ENCODE results near the gene SULF2. TPM values are rescaled to one million over a fixed set of nuclear protein-coding genes. Genes with fewer than 3 reads are reported as not detected.

The SULF2 gene
- total RNA-seq, 2 donors from 2014 or later, result 4.2 to 6.5 TPM

DNA sequence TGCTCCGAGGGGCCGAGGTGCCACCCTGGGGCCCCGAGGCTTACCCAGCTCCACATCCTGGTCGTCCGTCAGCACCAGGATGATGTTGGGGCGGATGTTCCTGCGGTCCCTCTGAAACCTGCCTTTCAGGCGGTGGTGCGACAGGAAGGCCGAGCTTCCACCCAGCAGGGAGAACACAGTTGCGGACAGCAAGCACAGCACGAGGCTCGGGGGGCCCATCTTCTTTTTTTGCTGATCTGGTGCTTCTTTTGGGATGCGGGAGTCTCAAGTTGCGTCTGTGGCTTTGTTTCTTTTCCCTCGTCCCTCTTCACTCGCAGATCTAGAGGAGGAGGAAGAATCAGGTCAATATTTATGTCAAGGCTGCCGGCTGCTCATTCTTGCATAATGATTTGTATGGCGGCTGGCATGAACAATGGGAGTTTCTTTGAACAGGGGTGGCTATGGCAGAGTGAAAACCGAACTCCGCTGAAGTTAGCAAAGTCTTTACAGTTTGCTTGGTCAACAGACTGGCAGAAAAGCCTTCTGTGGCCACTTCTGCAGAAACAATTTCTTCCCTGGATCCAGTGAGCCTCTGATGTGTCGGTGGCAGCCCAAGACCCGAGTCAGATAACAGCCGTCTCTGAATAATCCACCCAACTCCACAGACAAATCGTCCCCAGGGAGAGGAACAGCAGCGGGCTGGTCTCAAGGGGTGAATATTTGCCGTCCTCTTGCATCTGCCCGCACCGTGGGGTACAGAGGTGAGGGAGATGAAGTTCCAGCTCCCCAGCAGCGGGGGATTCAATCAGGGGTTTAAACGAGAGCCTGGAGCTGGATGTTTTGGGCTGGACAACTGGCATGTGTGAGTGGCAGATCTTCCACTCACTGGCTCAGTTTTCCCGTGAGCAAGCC, 27.9 kb downstream of the SULF2 start:
- peaks cover 2% of the 10 kb centered on the region for H3K36me3 Mint-ChIP-seq (ENCODE audit: low read depth)
- H3K4me3 Mint-ChIP-seq, result no peak overlapping the region
- H3K4me1 Mint-ChIP-seq, result no peaks in the 10 kb centered on the region
- peaks cover 68% of the 10 kb centered on the region for H3K27me3 Mint-ChIP-seq
- H3K9me3 ChIP-seq (ENCODE audit: control insufficient read depth, low read length, poor library complexity, severe bottlenecking), result no peaks in the 10 kb centered on the region
- H3K27ac Mint-ChIP-seq, result no peak overlapping the region
- no peak for ATAC-seq
- DNase-seq, result no peak

- no peaks in the 10 kb centered on the region for H3K9me3 ChIP-seq (ENCODE audit: control insufficient read depth, low read length, poor library complexity, severe bottlenecking)
- ATAC-seq, result no peak
- Mint-ChIP-seq H3K4me1 (no peaks in the 10 kb centered on the region), H3K27me3 (peaks cover 46% of the 10 kb centered on the region), H3K36me3 (ENCODE audit: low read depth) (peaks cover 2% of the 10 kb centered on the region), H3K27ac (no peak overlapping the region), H3K4me3 (no peak overlapping the region)
- DNase-seq, result no peak
Measured at GRCh38 chr20:47754946-47755652, 30.2 kb downstream of the SULF2 start.

GRCh38 chr20:47754388-47754715, 30.9 kb downstream of the SULF2 start:
- H3K4me3 Mint-ChIP-seq, result no peak overlapping the region

GRCh38 chr20:47753576-47754387, 31.5 kb downstream of the SULF2 start:
- no peak overlapping the region for H3K27ac Mint-ChIP-seq
- ATAC-seq (no peak), DNase-seq (no peak)
- H3K27me3 Mint-ChIP-seq, result peaks cover 33% of the 10 kb centered on the region
- no peaks in the 10 kb centered on the region for H3K9me3 ChIP-seq (ENCODE audit: control insufficient read depth, low read length, poor library complexity, severe bottlenecking)
- peaks cover 5% of the 10 kb centered on the region for H3K4me1 Mint-ChIP-seq
- H3K36me3 Mint-ChIP-seq (ENCODE audit: low read depth), result peaks cover 2% of the 10 kb centered on the region
- H3K4me3 Mint-ChIP-seq, result no peak overlapping the region

More at GRCh38 chr20:47754388-47754715, 30.9 kb downstream of the SULF2 start:
- H3K36me3 Mint-ChIP-seq (ENCODE audit: low read depth), result peaks cover 2% of the 10 kb centered on the region
- H3K27ac Mint-ChIP-seq, result no peak overlapping the region
- peaks cover 39% of the 10 kb centered on the region for H3K27me3 Mint-ChIP-seq
- DNase-seq (no peak), ATAC-seq (no peak)
- H3K9me3 ChIP-seq (ENCODE audit: control insufficient read depth, low read length, poor library complexity, severe bottlenecking), result no peaks in the 10 kb centered on the region
- H3K4me1 Mint-ChIP-seq, result no peaks in the 10 kb centered on the region

DNA sequence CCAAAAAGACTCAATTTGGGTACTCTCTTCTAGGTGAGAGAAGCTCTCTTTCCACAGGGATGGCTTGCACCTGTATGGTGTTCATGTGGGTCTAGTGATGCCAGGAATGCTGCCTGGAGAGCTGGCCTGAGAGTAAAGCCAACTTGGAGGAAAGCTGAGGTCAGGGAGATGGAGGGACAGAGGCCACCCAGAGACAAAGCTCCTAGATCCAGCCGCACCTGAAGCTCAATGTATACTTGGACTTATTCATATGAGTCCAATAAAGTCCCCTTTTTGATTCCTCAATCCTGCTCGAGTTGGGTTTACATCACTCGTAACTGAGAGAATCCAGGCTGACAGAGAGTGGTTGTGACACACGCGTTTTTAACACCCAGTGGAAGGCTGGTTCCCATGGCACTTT, 33.8 kb downstream of the SULF2 start:
- DNase-seq, result no peak
- Mint-ChIP-seq H3K27ac (no peak overlapping the region), H3K4me1 (peaks cover 16% of the 10 kb centered on the region), H3K27me3 (peaks cover 31% of the 10 kb centered on the region), H3K4me3 (no peak overlapping the region), H3K36me3 (ENCODE audit: low read depth) (peaks cover 2% of the 10 kb centered on the region)
- ATAC-seq, result no peak
- no peaks in the 10 kb centered on the region for H3K9me3 ChIP-seq (ENCODE audit: control insufficient read depth, low read length, poor library complexity, severe bottlenecking)

DNA sequence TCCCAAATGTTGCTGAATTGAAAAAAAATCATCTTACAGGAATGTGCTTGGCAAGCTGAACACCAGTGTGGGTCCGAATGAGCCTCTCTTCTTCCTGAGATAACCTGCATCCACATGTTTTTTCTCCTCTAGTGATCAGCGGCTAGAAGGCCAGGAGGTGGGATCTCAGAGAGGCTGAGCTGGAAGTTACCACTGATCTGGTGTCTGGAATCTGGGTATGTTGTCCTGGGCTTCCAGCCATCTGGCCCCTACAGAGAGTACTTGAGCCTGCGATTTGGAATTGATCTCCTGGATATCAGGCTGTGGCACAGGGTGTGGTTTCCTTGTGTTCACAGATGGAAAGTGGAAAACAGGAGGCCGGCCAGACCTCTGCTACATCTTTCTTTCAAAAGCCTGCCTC, 35.9 kb downstream of the SULF2 start:
- no peak for DNase-seq
- no peaks in the 10 kb centered on the region for H3K9me3 ChIP-seq (ENCODE audit: control insufficient read depth, low read length, poor library complexity, severe bottlenecking)
- H3K36me3 Mint-ChIP-seq (ENCODE audit: low read depth), result no peaks in the 10 kb centered on the region
- H3K27me3 Mint-ChIP-seq, result peaks cover 18% of the 10 kb centered on the region
- H3K4me1 Mint-ChIP-seq, result peaks cover 16% of the 10 kb centered on the region
- no peak overlapping the region for H3K27ac Mint-ChIP-seq
- no peak for ATAC-seq
- no peak overlapping the region for H3K4me3 Mint-ChIP-seq

DNA sequence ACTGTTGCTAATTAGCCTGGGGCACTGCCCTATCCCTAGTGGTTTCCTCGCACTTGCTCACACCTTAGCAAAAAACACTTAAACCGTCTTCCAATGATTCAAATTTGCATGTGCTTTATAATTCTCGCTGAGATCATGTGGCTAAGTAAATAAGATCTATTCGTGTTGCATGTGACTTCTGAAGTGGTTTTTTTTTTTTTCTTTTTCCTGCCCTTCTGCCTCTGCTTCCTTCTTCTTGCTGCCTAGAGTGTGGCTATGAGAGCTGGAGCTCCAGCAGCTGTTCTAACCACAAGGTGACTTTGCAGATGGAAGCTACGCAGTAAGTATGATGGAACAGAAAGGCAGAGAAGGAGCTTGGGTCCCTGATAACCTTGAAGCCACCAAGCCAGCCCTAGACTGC, 36.5 kb downstream of the SULF2 start:
- H3K4me1 Mint-ChIP-seq, result peaks cover 16% of the 10 kb centered on the region
- H3K36me3 Mint-ChIP-seq (ENCODE audit: low read depth), result no peaks in the 10 kb centered on the region
- H3K27ac Mint-ChIP-seq, result no peak overlapping the region
- no peaks in the 10 kb centered on the region for H3K9me3 ChIP-seq (ENCODE audit: control insufficient read depth, low read length, poor library complexity, severe bottlenecking)
- ATAC-seq (peak; percentile 37), DNase-seq (no peak)
- peaks cover 18% of the 10 kb centered on the region for H3K27me3 Mint-ChIP-seq
- no peak overlapping the region for H3K4me3 Mint-ChIP-seq

GRCh38 chr20:47748069-47748468, 37.2 kb downstream of the SULF2 start:
- Mint-ChIP-seq H3K27me3 (peaks cover 18% of the 10 kb centered on the region), H3K36me3 (ENCODE audit: low read depth) (no peaks in the 10 kb centered on the region), H3K27ac (no peak overlapping the region), H3K4me3 (no peak overlapping the region), H3K4me1 (peaks cover 16% of the 10 kb centered on the region)
- no peak for ATAC-seq
- no peaks in the 10 kb centered on the region for H3K9me3 ChIP-seq (ENCODE audit: control insufficient read depth, low read length, poor library complexity, severe bottlenecking)
- DNase-seq, result no peak

DNA sequence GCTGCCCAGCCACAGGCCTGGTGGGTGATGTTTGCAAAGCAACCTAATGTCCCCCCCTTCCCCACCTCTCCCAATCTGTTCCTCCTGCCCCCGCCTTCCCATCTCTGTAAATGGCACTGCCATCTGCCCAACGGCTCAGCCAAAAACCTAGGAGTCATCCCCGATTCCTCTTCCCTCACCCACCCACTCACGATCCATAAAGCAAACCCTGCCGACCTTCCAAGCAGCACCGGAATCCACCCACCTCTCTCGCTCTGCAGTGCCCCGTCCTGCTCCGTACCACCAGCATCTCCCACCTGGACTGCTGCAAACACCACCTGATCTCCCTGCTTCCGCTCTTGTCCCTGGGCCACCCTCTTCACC, 37.6 kb downstream of the SULF2 start:
- H3K36me3 Mint-ChIP-seq (ENCODE audit: low read depth), result no peaks in the 10 kb centered on the region
- no peak overlapping the region for H3K4me3 Mint-ChIP-seq
- H3K4me1 Mint-ChIP-seq, result peaks cover 16% of the 10 kb centered on the region
- DNase-seq, result no peak
- H3K27ac Mint-ChIP-seq, result no peak overlapping the region
- H3K9me3 ChIP-seq (ENCODE audit: control insufficient read depth, low read length, poor library complexity, severe bottlenecking), result no peaks in the 10 kb centered on the region
- no peak for ATAC-seq
- peaks cover 18% of the 10 kb centered on the region for H3K27me3 Mint-ChIP-seq

GRCh38 chr20:47744803-47745202, 40.5 kb downstream of the SULF2 start:
- no peaks in the 10 kb centered on the region for H3K9me3 ChIP-seq (ENCODE audit: control insufficient read depth, low read length, poor library complexity, severe bottlenecking)
- Mint-ChIP-seq H3K36me3 (ENCODE audit: low read depth) (no peaks in the 10 kb centered on the region), H3K27ac (no peak overlapping the region), H3K4me3 (no peak overlapping the region), H3K4me1 (peaks cover 16% of the 10 kb centered on the region), H3K27me3 (peaks cover 31% of the 10 kb centered on the region)
- no peak for ATAC-seq
- DNase-seq, result no peak

DNA sequence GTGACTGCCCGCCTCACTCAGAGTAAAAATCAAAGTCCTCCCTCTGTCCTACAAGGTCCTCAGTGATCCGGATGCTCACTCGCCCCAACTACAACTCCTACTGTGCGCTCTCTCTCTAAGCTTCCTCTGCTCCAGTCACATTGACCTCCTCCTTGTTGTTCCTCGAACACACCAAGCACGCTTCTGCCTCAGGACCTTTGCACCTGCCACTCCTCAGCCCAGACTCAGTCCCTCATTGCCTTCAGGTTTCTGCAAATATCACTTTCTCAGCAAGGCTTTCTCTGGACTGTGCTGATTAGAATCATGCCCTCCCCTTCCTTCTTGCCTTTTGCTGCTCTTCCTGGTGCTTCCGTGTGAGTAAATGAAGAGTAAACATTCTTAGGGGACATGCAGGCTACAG, 41.6 kb downstream of the SULF2 start:
- Mint-ChIP-seq H3K36me3 (ENCODE audit: low read depth) (no peaks in the 10 kb centered on the region), H3K27ac (no peak overlapping the region), H3K27me3 (peaks cover 37% of the 10 kb centered on the region), H3K4me1 (peaks cover 10% of the 10 kb centered on the region), H3K4me3 (no peak overlapping the region)
- DNase-seq, result no peak
- no peak for ATAC-seq
- H3K9me3 ChIP-seq (ENCODE audit: control insufficient read depth, low read length, poor library complexity, severe bottlenecking), result no peaks in the 10 kb centered on the region

DNA sequence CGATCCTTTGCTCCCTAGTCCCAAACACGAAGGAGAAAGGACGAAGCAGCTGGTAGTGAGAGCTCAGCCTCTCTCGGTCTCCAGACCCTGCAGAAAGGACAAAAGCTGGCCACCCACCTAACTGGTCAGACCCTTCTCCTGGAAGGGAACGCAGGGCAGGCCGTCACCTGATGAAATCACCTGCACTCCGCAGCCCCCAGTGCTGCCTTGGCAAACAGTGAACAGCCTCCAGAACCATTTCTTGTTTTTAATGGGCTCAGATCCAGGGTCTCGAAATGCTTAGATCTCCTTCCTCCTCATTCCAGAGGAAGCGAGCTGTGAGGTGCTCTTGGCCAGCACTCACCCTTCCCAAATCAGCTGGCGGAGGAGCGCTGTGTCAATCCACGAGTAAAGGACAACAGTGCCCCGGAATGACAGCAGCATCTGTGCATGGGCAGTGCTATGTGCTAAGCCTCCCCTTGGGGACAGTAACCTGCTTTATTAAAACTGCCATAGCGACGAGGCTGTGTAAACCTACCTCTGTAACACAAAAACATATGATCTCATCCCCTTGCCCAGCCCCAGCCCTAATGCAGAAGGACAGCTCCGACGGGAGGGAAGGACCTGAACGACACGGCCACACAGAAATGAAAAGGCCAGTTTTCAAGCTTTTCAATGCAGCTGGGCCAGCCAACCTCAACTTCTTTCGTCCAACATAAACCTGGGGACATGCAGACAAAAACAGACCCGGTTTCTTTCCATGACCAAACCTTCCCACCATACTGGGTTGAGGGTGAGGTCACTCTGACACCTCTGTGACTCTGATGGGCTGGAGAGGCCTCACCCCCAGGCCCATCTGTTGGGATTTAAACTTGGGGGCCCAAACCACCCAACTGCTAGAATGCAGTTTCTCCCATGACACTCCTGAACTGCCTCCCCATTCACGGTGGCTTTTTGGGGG, 43.3 kb downstream of the SULF2 start:
- ATAC-seq (no peak), DNase-seq (no peak)
- no peaks in the 10 kb centered on the region for H3K36me3 Mint-ChIP-seq (ENCODE audit: low read depth)
- no peaks in the 10 kb centered on the region for H3K9me3 ChIP-seq (ENCODE audit: control insufficient read depth, low read length, poor library complexity, severe bottlenecking)
- H3K4me1 Mint-ChIP-seq, result no peaks in the 10 kb centered on the region
- H3K27me3 Mint-ChIP-seq, result peaks cover 25% of the 10 kb centered on the region
- no peak overlapping the region for H3K27ac Mint-ChIP-seq
- no peak overlapping the region for H3K4me3 Mint-ChIP-seq
